HEK293T (cell line): Measurements from ENCODE around the gene PLAAT3.

Source experiments
- CTCF ChIA-PET: fragments of 350-600 bp; formaldehyde crosslinking; extraction: SDS; loops from one replicate; lab custom pipeline; 2021; ENCODE audit warnings: antibody characterized with exemption, inconsistent platforms; lab: Yijun Ruan, JAX
- POLR2A ChIA-PET: fragments of 350-600 bp; formaldehyde crosslinking; extraction: SDS; loops from one replicate; lab custom pipeline; 2020; ENCODE audit warnings: antibody characterized with exemption, inconsistent platforms; lab: Yijun Ruan, JAX
- DNase-seq: peaks from one replicate; pipeline ENCODE4 v3.0.0; 2012; ENCODE audit warnings: mixed read lengths; ENCODE audit errors: extremely low spot score
- ARNT ChIP-seq: fragments of 450-650 bp; IDR thresholded peaks from 2 replicates; pipeline ENCODE4 v1.6.1; 2017; ENCODE audit warnings: mild to moderate bottlenecking
- BHLHE40 ChIP-seq: fragments of 450-650 bp; IDR thresholded peaks from 2 replicates; pipeline ENCODE4 v1.6.1; 2016; ENCODE audit warnings: mild to moderate bottlenecking, moderate library complexity, borderline replicate concordance
- CTBP1 ChIP-seq: fragments of 450-650 bp; IDR thresholded peaks from 2 replicates; pipeline ENCODE4 v1.6.1; 2016; ENCODE audit warnings: borderline replicate concordance
- ELF4 ChIP-seq: fragments of 450-650 bp; IDR thresholded peaks from 2 replicates; pipeline ENCODE4 v1.6.1; 2017; ENCODE audit warnings: antibody characterized with exemption
- FOXA1 ChIP-seq: fragments of 450-650 bp; IDR thresholded peaks from 2 replicates; pipeline ENCODE4 v1.6.1; 2016; ENCODE audit warnings: mild to moderate bottlenecking
- FOXK2 ChIP-seq: fragments of 450-650 bp; IDR thresholded peaks from 2 replicates; pipeline ENCODE4 v1.6.1; 2016; ENCODE audit warnings: mild to moderate bottlenecking
- FOXM1 ChIP-seq: fragments of 450-650 bp; IDR thresholded peaks from 2 replicates; pipeline ENCODE4 v1.6.1; 2017; ENCODE audit warnings: mild to moderate bottlenecking, borderline replicate concordance
- HDGF ChIP-seq: fragments of 450-650 bp; IDR thresholded peaks from 2 replicates; pipeline ENCODE4 v1.6.1; 2017; ENCODE audit warnings: antibody characterized with exemption, borderline replicate concordance
- L3MBTL2 ChIP-seq: fragments of 450-650 bp; conservative IDR thresholded peaks from 2 replicates; pipeline ENCODE4 v1.6.1; 2016; ENCODE audit warnings: mild to moderate bottlenecking
- LEF1 ChIP-seq: fragments of 450-650 bp; IDR thresholded peaks from 2 replicates; pipeline ENCODE4 v1.6.1; 2017; ENCODE audit warnings: mild to moderate bottlenecking, borderline replicate concordance
- NFRKB ChIP-seq: fragments of 450-650 bp; IDR thresholded peaks from 2 replicates; pipeline ENCODE4 v1.6.1; 2016; ENCODE audit warnings: mild to moderate bottlenecking, moderate library complexity
- PKNOX1 ChIP-seq: fragments of 450-650 bp; IDR thresholded peaks from 2 replicates; pipeline ENCODE4 v1.6.1; 2016
- SP1 ChIP-seq: fragments of 450-650 bp; IDR thresholded peaks from 2 replicates; pipeline ENCODE4 v1.6.1; 2017
- SUZ12 ChIP-seq: fragments of 450-650 bp; IDR thresholded peaks from 2 replicates; pipeline ENCODE4 v1.6.1; 2016; ENCODE audit warnings: mild to moderate bottlenecking
- TARDBP ChIP-seq: fragments of 450-650 bp; IDR thresholded peaks from 2 replicates; pipeline ENCODE4 v1.6.1; 2016
- ZNF384 ChIP-seq: fragments of 450-650 bp; IDR thresholded peaks from 2 replicates; pipeline ENCODE4 v1.6.1; 2016

Gene PLAAT3

GRCh38 chr11:63611395-63611747, 2.9 kb downstream of the PLAAT3 start:
- POLR2A ChIA-PET, result no interaction called here
- TF ChIP-seq L3MBTL2 (no peak), NFRKB (no peak), HDGF (no peak), SUZ12 (no peak), TARDBP (no peak), FOXA1 (no peak), ZNF384 (no peak), CTBP1 (no peak), ELF4 (no peak), BHLHE40 (no peak), ARNT (no peak), FOXM1 (no peak), SP1 (no peak), FOXK2 (no peak), PKNOX1 (no peak), LEF1 (no peak)
- CTCF ChIA-PET, result no interaction called here
- no peak for DNase-seq

- DNase-seq, result no peak
- TF ChIP-seq L3MBTL2 (no peak), ELF4 (no peak), CTBP1 (no peak), TARDBP (no peak), PKNOX1 (no peak), SP1 (no peak), ARNT (no peak), SUZ12 (no peak), FOXM1 (no peak), FOXA1 (no peak), ZNF384 (no peak), HDGF (no peak), BHLHE40 (no peak), LEF1 (no peak), FOXK2 (no peak), NFRKB (no peak)
- ChIA-PET CTCF (no interaction called here), POLR2A (no interaction called here)
Observed at GRCh38 chr11:63610604-63611394, 3.4 kb downstream of the PLAAT3 start.

- ChIA-PET POLR2A (no interaction called here), CTCF (no interaction called here)
- DNase-seq, result no peak
- no peak for TF ChIP-seq SUZ12
- TF ChIP-seq NFRKB, result no peak
- no peak for TF ChIP-seq BHLHE40
- TF ChIP-seq HDGF, result no peak
- TF ChIP-seq ARNT, result no peak
- no peak for TF ChIP-seq FOXM1
- no peak for TF ChIP-seq FOXK2
- no peak for TF ChIP-seq L3MBTL2
- TF ChIP-seq ZNF384, result no peak
- TF ChIP-seq LEF1, result no peak
- TF ChIP-seq TARDBP, result no peak
- TF ChIP-seq ELF4, result no peak
- TF ChIP-seq CTBP1, result no peak
- TF ChIP-seq PKNOX1, result no peak
- TF ChIP-seq FOXA1, result no peak
- no peak for TF ChIP-seq SP1
Observed at GRCh38 chr11:63609971-63610580, 4.2 kb downstream of the PLAAT3 start.

- POLR2A ChIA-PET, result no interaction called here
- DNase-seq, result no peak
- TF ChIP-seq L3MBTL2, result no peak
- no peak for TF ChIP-seq ELF4
- no peak for TF ChIP-seq SUZ12
- TF ChIP-seq CTBP1, result no peak
- no peak for TF ChIP-seq TARDBP
- TF ChIP-seq LEF1, result no peak
- TF ChIP-seq FOXM1, result no peak
- no peak for TF ChIP-seq FOXA1
- no peak for TF ChIP-seq NFRKB
- no peak for TF ChIP-seq HDGF
- TF ChIP-seq ARNT, result no peak
- no peak for TF ChIP-seq SP1
- no peak for TF ChIP-seq BHLHE40
- TF ChIP-seq PKNOX1, result no peak
- CTCF ChIA-PET, result no interaction called here
Observed at GRCh38 chr11:63609536-63609935, 4.7 kb downstream of the PLAAT3 start.
